Stimulated activated CD4-positive, alpha-beta T cell treated with anti-CD3 and anti-CD28 coated beads, Interleukin-4, amount 100 ng/mL, for 24 hours (primary cell): ENCODE data around the gene SPACA1.

Experiments
- DNase-seq: peaks from one replicate; pipeline ENCODE4 v3.0.0-alpha.2; 2020

The SPACA1 gene

GRCh38 chr6:88107241-88107640 is 59.6 kb downstream of the SPACA1 start:
- DNase-seq: no peak

- DNase-seq: no peak
Measured at GRCh38 chr6:88111991-88112390, 64.3 kb downstream of the SPACA1 start.

- no peak for DNase-seq
Measured at GRCh38 chr6:88114838-88115237, 67.2 kb downstream of the SPACA1 start.

GRCh38 chr6:88115307-88115706 is 67.7 kb downstream of the SPACA1 start:
- DNase-seq: no peak

GRCh38 chr6:88116276-88116675 is 68.6 kb downstream of the SPACA1 start:
- no peak for DNase-seq
